Stomach (tissue), 4 donors: ENCODE measurements around the gene NAA38.

ENCODE experiments used
- POLR2A ChIP-seq, 4 donors: fragments of 450-650 bp; IDR thresholded peaks; one replicate each; pipeline ENCODE4 v1.6.1; 2016; ENCODE audit warnings: antibody characterized with exemption in 4 of 4, control low read depth in 2 of 4, mild to moderate bottlenecking in 1 of 4, moderate library complexity in 1 of 4
- POLR2AphosphoS5 ChIP-seq, 3 donors: sonication (generic); formaldehyde crosslinking; IDR thresholded peaks; one replicate each; pipeline ENCODE4 v1.6.1; 2016; ENCODE audit warnings: antibody characterized with exemption in 3 of 3
- TF ChIP-seq, protein P1 (sequence below), 7 experiments: fragments of 450-650 bp in 4 of 7; fragments of 200-600 bp in 3 of 7; sonication (generic) in 3 of 7; IDR thresholded peaks; one replicate each; pipeline ENCODE4 v1.5.1; 2016 to 2019; ENCODE audit warnings: antibody characterized with exemption in 7 of 7, control low read depth in 2 of 7, mild to moderate bottlenecking in 1 of 7

DNA sequence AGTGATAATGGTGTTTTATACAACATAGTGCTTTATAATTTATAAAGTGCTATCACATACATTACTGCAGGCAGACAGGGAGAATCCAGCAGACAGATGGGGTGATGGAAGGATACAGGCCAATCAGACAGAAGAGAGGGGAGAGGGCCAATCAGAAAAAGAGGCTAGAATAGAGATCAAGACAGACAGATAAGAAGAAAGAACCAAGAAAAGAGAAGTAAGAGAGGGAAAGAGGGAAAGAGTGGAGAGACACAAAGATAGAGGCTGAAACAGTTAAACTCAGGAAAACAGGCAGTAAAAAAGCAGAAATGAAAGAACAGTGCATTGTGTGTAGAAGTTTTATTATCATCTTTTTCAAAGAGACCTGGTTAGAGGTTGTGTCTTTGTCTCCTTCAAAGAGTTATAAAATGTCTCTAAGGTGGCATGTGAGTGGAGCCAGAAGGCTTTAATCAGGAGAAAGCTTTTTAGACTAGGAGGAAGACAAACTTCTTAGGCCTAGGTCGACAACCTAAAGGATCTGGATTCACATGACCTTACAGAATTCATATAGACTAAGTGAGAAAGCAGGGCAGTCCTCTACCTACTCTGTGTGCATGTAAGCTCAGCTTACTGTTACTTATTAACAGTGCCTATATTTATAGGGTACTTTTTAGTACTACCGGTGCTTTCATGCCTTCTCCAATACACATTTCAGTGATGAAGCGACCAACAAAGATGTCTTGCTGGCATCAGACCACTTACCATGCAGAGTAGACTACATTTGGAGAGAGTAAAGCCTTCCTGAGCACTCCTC lies 22.9 kb upstream of the NAA38 start:
- TF ChIP-seq POLR2A (IDR thresholded peaks at IDR 0.05) (no peak), POLR2AphosphoS5 (IDR thresholded peaks at IDR 0.05) (no peak)
- TF ChIP-seq, protein P1, sequence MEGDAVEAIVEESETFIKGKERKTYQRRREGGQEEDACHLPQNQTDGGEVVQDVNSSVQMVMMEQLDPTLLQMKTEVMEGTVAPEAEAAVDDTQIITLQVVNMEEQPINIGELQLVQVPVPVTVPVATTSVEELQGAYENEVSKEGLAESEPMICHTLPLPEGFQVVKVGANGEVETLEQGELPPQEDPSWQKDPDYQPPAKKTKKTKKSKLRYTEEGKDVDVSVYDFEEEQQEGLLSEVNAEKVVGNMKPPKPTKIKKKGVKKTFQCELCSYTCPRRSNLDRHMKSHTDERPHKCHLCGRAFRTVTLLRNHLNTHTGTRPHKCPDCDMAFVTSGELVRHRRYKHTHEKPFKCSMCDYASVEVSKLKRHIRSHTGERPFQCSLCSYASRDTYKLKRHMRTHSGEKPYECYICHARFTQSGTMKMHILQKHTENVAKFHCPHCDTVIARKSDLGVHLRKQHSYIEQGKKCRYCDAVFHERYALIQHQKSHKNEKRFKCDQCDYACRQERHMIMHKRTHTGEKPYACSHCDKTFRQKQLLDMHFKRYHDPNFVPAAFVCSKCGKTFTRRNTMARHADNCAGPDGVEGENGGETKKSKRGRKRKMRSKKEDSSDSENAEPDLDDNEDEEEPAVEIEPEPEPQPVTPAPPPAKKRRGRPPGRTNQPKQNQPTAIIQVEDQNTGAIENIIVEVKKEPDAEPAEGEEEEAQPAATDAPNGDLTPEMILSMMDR (IDR thresholded peaks at IDR 0.05), result no peak
